ENCODE results near the gene PPP4R3B.

Gene PPP4R3B

DNA sequence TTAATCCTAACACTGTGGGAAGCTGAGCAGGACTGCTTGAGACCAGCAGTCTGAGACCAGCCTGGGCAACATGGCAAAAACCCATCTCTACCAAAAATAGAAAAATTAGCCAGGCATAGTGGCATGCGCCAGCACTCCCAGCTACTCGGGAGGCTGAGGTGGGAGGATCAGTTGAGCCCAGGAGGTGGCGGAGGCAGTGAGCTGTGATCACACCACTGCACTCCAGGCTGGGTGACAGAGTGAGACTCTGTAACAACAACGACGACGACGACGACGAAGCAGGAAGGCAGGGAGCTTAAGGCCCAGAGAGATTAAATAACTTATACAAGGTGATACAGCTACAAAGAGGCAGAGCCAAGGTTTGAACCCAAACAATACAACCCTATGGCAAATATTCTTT lies 60.6 kb downstream of the PPP4R3B start:
- no peak for ATAC-seq
- TF ChIP-seq, protein P1, sequence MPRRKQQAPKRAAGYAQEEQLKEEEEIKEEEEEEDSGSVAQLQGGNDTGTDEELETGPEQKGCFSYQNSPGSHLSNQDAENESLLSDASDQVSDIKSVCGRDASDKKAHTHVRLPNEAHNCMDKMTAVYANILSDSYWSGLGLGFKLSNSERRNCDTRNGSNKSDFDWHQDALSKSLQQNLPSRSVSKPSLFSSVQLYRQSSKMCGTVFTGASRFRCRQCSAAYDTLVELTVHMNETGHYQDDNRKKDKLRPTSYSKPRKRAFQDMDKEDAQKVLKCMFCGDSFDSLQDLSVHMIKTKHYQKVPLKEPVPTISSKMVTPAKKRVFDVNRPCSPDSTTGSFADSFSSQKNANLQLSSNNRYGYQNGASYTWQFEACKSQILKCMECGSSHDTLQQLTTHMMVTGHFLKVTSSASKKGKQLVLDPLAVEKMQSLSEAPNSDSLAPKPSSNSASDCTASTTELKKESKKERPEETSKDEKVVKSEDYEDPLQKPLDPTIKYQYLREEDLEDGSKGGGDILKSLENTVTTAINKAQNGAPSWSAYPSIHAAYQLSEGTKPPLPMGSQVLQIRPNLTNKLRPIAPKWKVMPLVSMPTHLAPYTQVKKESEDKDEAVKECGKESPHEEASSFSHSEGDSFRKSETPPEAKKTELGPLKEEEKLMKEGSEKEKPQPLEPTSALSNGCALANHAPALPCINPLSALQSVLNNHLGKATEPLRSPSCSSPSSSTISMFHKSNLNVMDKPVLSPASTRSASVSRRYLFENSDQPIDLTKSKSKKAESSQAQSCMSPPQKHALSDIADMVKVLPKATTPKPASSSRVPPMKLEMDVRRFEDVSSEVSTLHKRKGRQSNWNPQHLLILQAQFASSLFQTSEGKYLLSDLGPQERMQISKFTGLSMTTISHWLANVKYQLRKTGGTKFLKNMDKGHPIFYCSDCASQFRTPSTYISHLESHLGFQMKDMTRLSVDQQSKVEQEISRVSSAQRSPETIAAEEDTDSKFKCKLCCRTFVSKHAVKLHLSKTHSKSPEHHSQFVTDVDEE (CRISPR knock-in tag; IDR thresholded peaks at IDR 0.05): no peak
- TF ChIP-seq ZNF70 (CRISPR knock-in tag; IDR thresholded peaks at IDR 0.05): no peak
- TF ChIP-seq, protein P2, sequence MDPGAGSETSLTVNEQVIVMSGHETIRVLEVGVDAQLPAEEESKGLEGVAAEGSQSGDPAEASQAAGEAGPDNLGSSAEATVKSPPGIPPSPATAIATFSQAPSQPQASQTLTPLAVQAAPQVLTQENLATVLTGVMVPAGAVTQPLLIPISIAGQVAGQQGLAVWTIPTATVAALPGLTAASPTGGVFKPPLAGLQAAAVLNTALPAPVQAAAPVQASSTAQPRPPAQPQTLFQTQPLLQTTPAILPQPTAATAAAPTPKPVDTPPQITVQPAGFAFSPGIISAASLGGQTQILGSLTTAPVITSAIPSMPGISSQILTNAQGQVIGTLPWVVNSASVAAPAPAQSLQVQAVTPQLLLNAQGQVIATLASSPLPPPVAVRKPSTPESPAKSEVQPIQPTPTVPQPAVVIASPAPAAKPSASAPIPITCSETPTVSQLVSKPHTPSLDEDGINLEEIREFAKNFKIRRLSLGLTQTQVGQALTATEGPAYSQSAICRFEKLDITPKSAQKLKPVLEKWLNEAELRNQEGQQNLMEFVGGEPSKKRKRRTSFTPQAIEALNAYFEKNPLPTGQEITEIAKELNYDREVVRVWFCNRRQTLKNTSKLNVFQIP (CRISPR knock-in tag; IDR thresholded peaks at IDR 0.05; ENCODE audit: borderline replicate concordance, low read depth): no peak
- TF ChIP-seq ZNF565 (CRISPR knock-in tag; conservative IDR thresholded peaks at IDR 0.05; ENCODE audit: low read depth): no peak
- TF ChIP-seq GLIS3 (CRISPR knock-in tag; IDR thresholded peaks at IDR 0.05): no peak
- no peak for TF ChIP-seq PPARA (CRISPR knock-in tag; IDR thresholded peaks at IDR 0.05; ENCODE audit: borderline replicate concordance)
- no peak for TF ChIP-seq ESRRG (CRISPR knock-in tag; IDR thresholded peaks at IDR 0.05)
- TF ChIP-seq, protein P3, sequence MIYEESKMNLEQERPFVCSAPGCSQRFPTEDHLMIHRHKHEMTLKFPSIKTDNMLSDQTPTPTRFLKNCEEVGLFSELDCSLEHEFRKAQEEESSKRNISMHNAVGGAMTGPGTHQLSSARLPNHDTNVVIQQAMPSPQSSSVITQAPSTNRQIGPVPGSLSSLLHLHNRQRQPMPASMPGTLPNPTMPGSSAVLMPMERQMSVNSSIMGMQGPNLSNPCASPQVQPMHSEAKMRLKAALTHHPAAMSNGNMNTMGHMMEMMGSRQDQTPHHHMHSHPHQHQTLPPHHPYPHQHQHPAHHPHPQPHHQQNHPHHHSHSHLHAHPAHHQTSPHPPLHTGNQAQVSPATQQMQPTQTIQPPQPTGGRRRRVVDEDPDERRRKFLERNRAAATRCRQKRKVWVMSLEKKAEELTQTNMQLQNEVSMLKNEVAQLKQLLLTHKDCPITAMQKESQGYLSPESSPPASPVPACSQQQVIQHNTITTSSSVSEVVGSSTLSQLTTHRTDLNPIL (CRISPR knock-in tag; IDR thresholded peaks at IDR 0.05; ENCODE audit: low read depth): no peak
- no peak for TF ChIP-seq BACH2 (CRISPR knock-in tag; IDR thresholded peaks at IDR 0.05; ENCODE audit: borderline replicate concordance)
- no peak for TF ChIP-seq CSDC2 (CRISPR knock-in tag; IDR thresholded peaks at IDR 0.05)
- no peak for TF ChIP-seq TOX (CRISPR knock-in tag; IDR thresholded peaks at IDR 0.05; ENCODE audit: borderline replicate concordance)
- TF ChIP-seq ZFP3 (CRISPR knock-in tag; IDR thresholded peaks at IDR 0.05): no peak
- TF ChIP-seq ZFP30 (CRISPR knock-in tag; IDR thresholded peaks at IDR 0.05): no peak
- no peak for TF ChIP-seq TCF4 (CRISPR knock-in tag; IDR thresholded peaks at IDR 0.05; ENCODE audit: borderline replicate concordance)
- TF ChIP-seq ARNTL (CRISPR knock-in tag; IDR thresholded peaks at IDR 0.05; ENCODE audit: borderline replicate concordance, low read depth): no peak
- no peak for TF ChIP-seq OSR1 (CRISPR knock-in tag; IDR thresholded peaks at IDR 0.05)

DNA sequence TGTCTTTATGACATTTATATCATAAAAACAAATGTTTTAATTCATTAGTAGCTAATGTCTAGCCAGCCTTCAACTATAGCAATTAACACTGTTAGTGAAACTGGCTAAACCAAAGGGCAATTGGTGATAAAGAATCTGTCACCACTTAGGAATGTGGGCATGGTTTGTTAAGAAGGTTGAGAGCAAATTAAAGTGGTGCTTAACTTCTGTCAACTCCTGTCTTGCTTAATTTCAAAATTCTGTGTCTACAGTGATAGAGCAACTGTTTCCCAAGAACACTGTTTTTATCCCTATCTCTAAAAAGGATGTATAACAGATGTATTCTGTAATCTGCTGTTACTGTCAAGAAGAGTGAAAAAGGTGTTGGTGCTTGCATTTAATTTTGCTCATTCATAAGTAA lies 61.4 kb downstream of the PPP4R3B start:
- ATAC-seq: no peak
- TF ChIP-seq ESRRG (CRISPR knock-in tag; IDR thresholded peaks at IDR 0.05): no peak
- TF ChIP-seq GLIS3 (CRISPR knock-in tag; IDR thresholded peaks at IDR 0.05): no peak
- TF ChIP-seq BACH2 (CRISPR knock-in tag; IDR thresholded peaks at IDR 0.05; ENCODE audit: borderline replicate concordance): no peak

DNA sequence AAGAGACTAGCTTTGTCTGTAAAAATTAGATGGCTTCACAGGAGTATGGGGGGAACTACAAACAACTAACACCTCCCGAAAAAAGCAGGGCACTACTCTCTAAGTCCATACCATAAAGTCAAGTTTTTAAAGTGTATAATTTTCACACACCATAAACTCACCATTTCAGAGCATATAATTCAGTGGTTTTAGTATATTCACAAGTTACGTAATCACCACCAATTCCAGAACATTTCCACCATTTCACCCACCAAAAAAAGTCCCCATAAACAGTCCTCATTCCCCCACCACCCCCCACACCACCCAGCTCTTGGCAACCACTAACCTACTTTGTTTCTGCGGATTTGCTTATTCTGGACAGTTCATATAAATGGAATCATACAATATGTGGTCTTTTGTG lies 64.1 kb downstream of the PPP4R3B start:
- TF ChIP-seq TOX (CRISPR knock-in tag; IDR thresholded peaks at IDR 0.05; ENCODE audit: borderline replicate concordance) (no peak), ZC3H10 (CRISPR knock-in tag; IDR thresholded peaks at IDR 0.05) (no peak), OSR1 (CRISPR knock-in tag; IDR thresholded peaks at IDR 0.05) (no peak), ZNF565 (CRISPR knock-in tag; conservative IDR thresholded peaks at IDR 0.05; ENCODE audit: low read depth) (no peak), BACH2 (CRISPR knock-in tag; IDR thresholded peaks at IDR 0.05; ENCODE audit: borderline replicate concordance) (no peak), GLIS3 (CRISPR knock-in tag; IDR thresholded peaks at IDR 0.05) (no peak)
- TF ChIP-seq, protein P4, sequence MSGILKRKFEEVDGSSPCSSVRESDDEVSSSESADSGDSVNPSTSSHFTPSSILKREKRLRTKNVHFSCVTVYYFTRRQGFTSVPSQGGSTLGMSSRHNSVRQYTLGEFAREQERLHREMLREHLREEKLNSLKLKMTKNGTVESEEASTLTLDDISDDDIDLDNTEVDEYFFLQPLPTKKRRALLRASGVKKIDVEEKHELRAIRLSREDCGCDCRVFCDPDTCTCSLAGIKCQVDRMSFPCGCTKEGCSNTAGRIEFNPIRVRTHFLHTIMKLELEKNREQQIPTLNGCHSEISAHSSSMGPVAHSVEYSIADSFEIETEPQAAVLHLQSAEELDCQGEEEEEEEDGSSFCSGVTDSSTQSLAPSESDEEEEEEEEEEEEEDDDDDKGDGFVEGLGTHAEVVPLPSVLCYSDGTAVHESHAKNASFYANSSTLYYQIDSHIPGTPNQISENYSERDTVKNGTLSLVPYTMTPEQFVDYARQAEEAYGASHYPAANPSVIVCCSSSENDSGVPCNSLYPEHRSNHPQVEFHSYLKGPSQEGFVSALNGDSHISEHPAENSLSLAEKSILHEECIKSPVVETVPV (CRISPR knock-in tag; IDR thresholded peaks at IDR 0.05): no peak
- TF ChIP-seq, protein P2 (CRISPR knock-in tag; IDR thresholded peaks at IDR 0.05; ENCODE audit: borderline replicate concordance, low read depth): no peak
- TF ChIP-seq, protein P5, sequence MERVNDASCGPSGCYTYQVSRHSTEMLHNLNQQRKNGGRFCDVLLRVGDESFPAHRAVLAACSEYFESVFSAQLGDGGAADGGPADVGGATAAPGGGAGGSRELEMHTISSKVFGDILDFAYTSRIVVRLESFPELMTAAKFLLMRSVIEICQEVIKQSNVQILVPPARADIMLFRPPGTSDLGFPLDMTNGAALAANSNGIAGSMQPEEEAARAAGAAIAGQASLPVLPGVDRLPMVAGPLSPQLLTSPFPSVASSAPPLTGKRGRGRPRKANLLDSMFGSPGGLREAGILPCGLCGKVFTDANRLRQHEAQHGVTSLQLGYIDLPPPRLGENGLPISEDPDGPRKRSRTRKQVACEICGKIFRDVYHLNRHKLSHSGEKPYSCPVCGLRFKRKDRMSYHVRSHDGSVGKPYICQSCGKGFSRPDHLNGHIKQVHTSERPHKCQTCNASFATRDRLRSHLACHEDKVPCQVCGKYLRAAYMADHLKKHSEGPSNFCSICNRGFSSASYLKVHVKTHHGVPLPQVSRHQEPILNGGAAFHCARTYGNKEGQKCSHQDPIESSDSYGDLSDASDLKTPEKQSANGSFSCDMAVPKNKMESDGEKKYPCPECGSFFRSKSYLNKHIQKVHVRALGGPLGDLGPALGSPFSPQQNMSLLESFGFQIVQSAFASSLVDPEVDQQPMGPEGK (CRISPR knock-in tag; IDR thresholded peaks at IDR 0.05; ENCODE audit: borderline replicate concordance): no peak
- no peak for ATAC-seq

Data from SK-N-SH treated with all-trans-retinoic acid at 6 μM for 48 hours (cell line).